Psoas muscle (tissue), 8 donors: Measurements from ENCODE around the gene CASQ1. TPM values are rescaled to one million over a fixed set of nuclear protein-coding genes. Genes with fewer than 3 reads are reported as not detected.
A peak's percentile ranks its signal among the peaks of the same experiment; 100 is the strongest.

Experiments used
- ATAC-seq, 4 donors: fragments of 200-7000 bp; cut with Tn5 transposase; one replicate each; pipeline ENCODE4 v1.9.1; 2020; ENCODE audit warnings: moderate library complexity in 3 of 4, mild to moderate bottlenecking in 2 of 4
- DNase-seq, 2 donors: peaks; one replicate each; pipeline ENCODE4 v3.0.0-alpha.2; 2020
- H3K27ac ChIP-seq: fragments of 200-600 bp; one replicate; pipeline ENCODE4 v1.8.0; 2022
- H3K27me3 ChIP-seq, 3 donors: fragments of 200-600 bp in 1 of 3; one replicate each; pipeline versions ENCODE4 v1.6.1 to v1.8.0; 2013 to 2022; ENCODE audit warnings: low read length in 2 of 3, mild to moderate bottlenecking in 2 of 3, moderate library complexity in 1 of 3; ENCODE audit not compliant: insufficient read depth in 3 of 3
- H3K36me3 ChIP-seq, 2 donors: fragments of 200-600 bp in 1 of 2; one replicate each; pipeline versions ENCODE4 v1.6.1 to v1.8.0; 2013 to 2022; ENCODE audit warnings: low read depth in 1 of 2, mild to moderate bottlenecking in 1 of 2, moderate library complexity in 1 of 2; ENCODE audit not compliant: insufficient read depth in 1 of 2
- H3K4me1 ChIP-seq: fragments of 200-600 bp; one replicate; pipeline ENCODE4 v1.8.0; 2022
- H3K4me3 ChIP-seq: fragments of 200-600 bp; one replicate; pipeline ENCODE4 v1.8.0; 2022; ENCODE audit warnings: mild to moderate bottlenecking
- H3K9me3 ChIP-seq: fragments of 200-600 bp; one replicate; pipeline ENCODE4 v1.8.0; 2022
- WGBS, 3 donors: extraction: QIAGEN DNeasy Blood & Tissue Kit; methylation state at CpG; one replicate each; pipeline versions ENCODE4 v1.1.6 to v1.1.7; 2013; 5-methylcytosine and 5-hydroxymethylcytosine counted together
- intact Hi-C, 2 donors: fragments of 100-400 bp; cut with DNase I; formaldehyde crosslinking; loops; one replicate each; pipeline versions ENCODE4 v1.11.0 to v1.14.2; 2022
- long read RNA-seq, 2 donors: library from polyadenylated mRNA; unstranded; transcript quantifications; one replicate each; pipeline ENCODE4 v2.0.0, GENCODE V29; 2021
- polyA plus RNA-seq, 3 donors: library from polyadenylated mRNA; stranded (reverse); fragments of 200-250 nt; gene quantifications; one replicate each; pipeline ENCODE4 v1.2.3, GENCODE V29; 2013
- total RNA-seq, 4 donors: library from RNA; stranded (reverse); fragmentation: NEBNext Ultra II Directional in 2 of 4; extraction: Animal tissue kit (Norgen Biotek cat#: 25700) in 2 of 4; gene quantifications; one replicate each; pipeline versions ENCODE4 v1.2.1 to v1.2.4, GENCODE V29; 2021 to 2023
- TF ChIP-seq, protein P1 (sequence below): fragments of 200-600 bp; IDR thresholded peaks from one replicate; pipeline ENCODE4 v1.8.0; 2022; ENCODE audit warnings: antibody characterized with exemption
- donor health status: healthy with polysubstance abuse.
- donor health status: DM: no; HTN: no; CAD: no; lungs with moderate emphysema.
- donor health status: Bipolar disorder and iron deficiency.
- donor health status: healthy.
- donor health status: DM: yes; HTN: yes; CAD: no.
- donor health status: DM: no; HTN: no; CAD: no.
- donor health status: DM: no; HTN: no; CAD: no.
- donor health status: DM: yes; HTN: yes; CAD: no.

CASQ1 gene
- total RNA-seq (100 to 1,000 TPM; 399 to 903 (median 583) TPM), polyA plus RNA-seq (100 to 1,000 TPM; 171 to 412 (median 329) TPM)
- long read RNA-seq, donor 1, transcript CASQ1-201 (11 exons, 1,897 nt), result major isoform, 590 of 629 reads
- long read RNA-seq, donor 1, partial matches to known transcripts, result 32 of 629 reads
- long read RNA-seq, donor 1, other reads (novel, unspliced or antisense), result 7 of 629 reads
- long read RNA-seq, donor 2, transcript CASQ1-201 (11 exons, 1,897 nt), result major isoform, 1,043 of 1,096 reads
- long read RNA-seq, donor 2, partial matches to known transcripts, result 42 of 1,096 reads
- long read RNA-seq, donor 2, other reads (novel, unspliced or antisense), result 11 of 1,096 reads

DNA sequence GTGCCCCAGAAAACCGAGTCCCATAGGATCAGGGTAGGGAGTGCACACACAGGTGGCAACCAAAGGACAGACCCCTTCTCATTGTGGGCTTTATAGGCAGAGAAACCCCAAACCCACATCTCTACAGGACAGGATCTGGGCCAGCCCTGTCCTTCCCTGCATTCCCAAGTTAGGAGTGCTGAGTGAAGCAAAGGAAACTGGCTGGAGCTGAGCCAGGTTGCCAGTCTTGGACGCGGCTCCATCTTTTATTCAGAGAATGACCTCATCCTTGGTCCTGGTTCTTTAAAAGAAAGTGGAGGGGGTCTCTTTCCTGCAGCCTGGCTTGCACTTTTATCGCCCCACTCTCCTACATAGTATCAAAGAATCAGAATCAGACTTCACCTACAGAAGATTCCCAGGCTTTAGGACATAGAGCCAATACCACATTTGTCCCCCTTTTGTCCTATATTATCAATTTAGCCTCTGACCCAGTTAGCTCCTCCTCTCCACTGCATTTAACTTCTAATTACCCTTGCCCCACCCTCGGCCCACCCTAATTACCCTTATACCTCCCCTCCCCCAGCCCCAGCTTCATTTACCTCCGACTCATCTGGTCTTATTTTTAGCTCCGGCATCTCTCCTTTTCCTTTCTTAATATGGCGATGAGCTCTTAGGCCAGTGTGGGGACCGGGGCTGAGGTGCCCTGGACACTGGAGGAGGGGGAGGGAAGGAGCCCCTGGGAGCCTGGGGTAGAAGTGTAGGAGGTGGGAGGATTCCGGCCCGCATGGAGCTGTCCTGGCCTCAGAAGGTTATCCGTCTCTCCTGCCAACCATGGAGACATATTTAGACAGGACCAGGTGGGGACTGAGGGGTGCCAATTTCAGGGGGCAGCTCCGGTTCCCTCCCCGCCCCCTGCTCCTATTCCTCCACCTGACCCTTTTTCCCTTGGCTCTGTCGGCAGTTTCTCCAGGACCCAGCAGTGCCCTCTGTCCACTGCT, at the start of gene CASQ1:
Gene CASQ1, plus strand, starts transcription at position 927 of the 977 bp plus-strand sequence. CDS start 177 bp downstream, outside the sequence.
- TF ChIP-seq, protein P1, sequence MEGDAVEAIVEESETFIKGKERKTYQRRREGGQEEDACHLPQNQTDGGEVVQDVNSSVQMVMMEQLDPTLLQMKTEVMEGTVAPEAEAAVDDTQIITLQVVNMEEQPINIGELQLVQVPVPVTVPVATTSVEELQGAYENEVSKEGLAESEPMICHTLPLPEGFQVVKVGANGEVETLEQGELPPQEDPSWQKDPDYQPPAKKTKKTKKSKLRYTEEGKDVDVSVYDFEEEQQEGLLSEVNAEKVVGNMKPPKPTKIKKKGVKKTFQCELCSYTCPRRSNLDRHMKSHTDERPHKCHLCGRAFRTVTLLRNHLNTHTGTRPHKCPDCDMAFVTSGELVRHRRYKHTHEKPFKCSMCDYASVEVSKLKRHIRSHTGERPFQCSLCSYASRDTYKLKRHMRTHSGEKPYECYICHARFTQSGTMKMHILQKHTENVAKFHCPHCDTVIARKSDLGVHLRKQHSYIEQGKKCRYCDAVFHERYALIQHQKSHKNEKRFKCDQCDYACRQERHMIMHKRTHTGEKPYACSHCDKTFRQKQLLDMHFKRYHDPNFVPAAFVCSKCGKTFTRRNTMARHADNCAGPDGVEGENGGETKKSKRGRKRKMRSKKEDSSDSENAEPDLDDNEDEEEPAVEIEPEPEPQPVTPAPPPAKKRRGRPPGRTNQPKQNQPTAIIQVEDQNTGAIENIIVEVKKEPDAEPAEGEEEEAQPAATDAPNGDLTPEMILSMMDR, result no peak
- peak within 1 kb of the TSS; percentile 75 for H3K4me3 ChIP-seq
- 17 to 31% (median 18%) methylated on average over 15 of the region's 15 CpGs for WGBS, 3 donors

DNA sequence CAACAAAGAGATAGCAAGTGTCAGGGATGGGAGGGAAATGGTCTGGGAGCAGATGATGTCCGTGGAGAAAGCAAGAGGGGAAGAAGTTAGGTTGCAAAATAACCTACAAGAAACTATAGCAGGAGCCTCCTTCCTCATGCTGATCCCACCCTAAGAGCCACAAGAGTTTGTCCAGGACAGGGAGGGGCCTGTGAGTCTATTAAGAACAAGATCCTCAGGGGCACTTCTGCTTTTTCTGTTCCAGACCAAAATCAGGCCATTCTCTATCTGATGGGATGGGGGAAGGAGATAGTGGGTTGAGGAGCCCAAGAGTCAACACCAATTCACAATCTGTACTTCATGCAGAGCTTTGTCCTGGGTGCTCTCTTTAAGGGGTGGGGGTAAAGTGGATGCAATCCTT, 46.7 kb upstream of the CASQ1 start:
- Histone ChIP-seq H3K27ac (peak overlapping the region; percentile 6), H3K4me3 (no peak overlapping the region), H3K9me3 (no peaks in the 10 kb centered on the region), H3K4me1 (peaks cover 6% of the 10 kb centered on the region), H3K36me3 (peaks cover 0 to 44% of the 10 kb centered on the region in 2 donors), H3K27me3 (no peaks in the 10 kb centered on the region)
- no peak for DNase-seq
- 23 to 47% (median 33%) methylated on average over 1 of the region's 1 CpG for WGBS, 3 donors
- ATAC-seq, result no peak
- TF ChIP-seq, protein P1, result no peak
- intact Hi-C loops, result no loop called here

More for the DNA sequence above, at the start of gene CASQ1:
- intact Hi-C loops, result loop anchor here in 1 of 2 donors (5.0 kb wide), 1 partner anchor 73 kb away; the partner anchor contains the start of gene ATP1A2
- peak within 1 kb of the TSS; percentile 88 for H3K27ac ChIP-seq
- no peaks in the 10 kb centered on the region for H3K27me3 ChIP-seq
- peaks cover 33% of the 10 kb centered on the region for H3K4me1 ChIP-seq
- DNase-seq (peak; percentile 55 to 87), ATAC-seq (peak; percentile 48 to 72 (median 60))
- no peaks in the 10 kb centered on the region for H3K9me3 ChIP-seq
- H3K36me3 ChIP-seq, result peaks cover 0 to 6% of the 10 kb centered on the region in 2 donors

DNA sequence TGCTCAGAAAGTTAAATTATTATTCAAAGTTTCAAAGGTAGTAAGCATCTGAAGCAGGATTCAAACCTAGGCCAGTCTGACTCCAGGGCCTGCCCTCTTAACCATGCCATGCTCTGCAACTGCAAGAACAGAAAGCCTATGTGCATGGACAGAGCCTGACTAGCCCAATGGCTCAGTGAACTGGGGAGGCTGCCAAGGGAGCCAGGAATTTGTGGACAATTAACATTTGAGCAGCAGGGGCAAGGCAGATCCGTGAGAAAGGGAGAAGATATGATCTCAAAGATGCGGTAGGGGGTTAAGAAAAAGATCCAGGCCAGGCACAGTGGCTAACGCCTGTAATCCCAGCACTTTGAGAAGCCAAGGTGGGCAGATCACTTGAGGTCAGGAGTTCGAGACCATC, 45.5 kb upstream of the CASQ1 start:
- WGBS, 3 donors, result 17 to 39% (median 19%) methylated on average over 4 of the region's 4 CpGs
- Histone ChIP-seq H3K36me3 (peaks cover 0 to 32% of the 10 kb centered on the region in 2 donors), H3K27ac (peak overlapping the region; percentile 33), H3K27me3 (no peaks in the 10 kb centered on the region), H3K4me3 (no peak overlapping the region), H3K4me1 (peaks cover 9% of the 10 kb centered on the region), H3K9me3 (no peaks in the 10 kb centered on the region)
- TF ChIP-seq, protein P1, result no peak
- DNase-seq, result no peak
- peak; percentile 24 to 43 (median 28) for ATAC-seq
- intact Hi-C loops, result no loop called here

- Histone ChIP-seq H3K27ac (peak overlapping the region; percentile 37), H3K27me3 (no peaks in the 10 kb centered on the region), H3K36me3 (peaks cover 0 to 20% of the 10 kb centered on the region in 2 donors), H3K4me1 (peaks cover 9% of the 10 kb centered on the region), H3K9me3 (no peaks in the 10 kb centered on the region), H3K4me3 (no peak overlapping the region)
- WGBS, 3 donors, result 44 to 70% (median 49%) methylated on average over 14 of the region's 14 CpGs
- TF ChIP-seq, protein P1, result no peak
- ATAC-seq (peak; percentile 11 to 35 (median 18)), DNase-seq (no peak)
- intact Hi-C loops, result no loop called here
Measured at GRCh38 chr1:160146107-160146506, 44.3 kb upstream of the CASQ1 start.
